GM19438 (cell line): ENCODE results near the gene EIF3M.

Experiments used
- ATAC-seq: cut with Tn5 transposase; IDR thresholded peaks from one replicate; pipeline ENCODE4 v1.9.1; 2021; ENCODE audit warnings: low read depth; ENCODE audit not compliant: unreplicated experiment

EIF3M gene

GRCh38 chr11:32583459-32584271, at the start of gene EIF3M:
Gene EIF3M, plus strand, starts transcription at chr11:32583831. Its CDS starts 57 bp downstream, at chr11:32583888.
- peak; percentile 98 for ATAC-seq

DNA sequence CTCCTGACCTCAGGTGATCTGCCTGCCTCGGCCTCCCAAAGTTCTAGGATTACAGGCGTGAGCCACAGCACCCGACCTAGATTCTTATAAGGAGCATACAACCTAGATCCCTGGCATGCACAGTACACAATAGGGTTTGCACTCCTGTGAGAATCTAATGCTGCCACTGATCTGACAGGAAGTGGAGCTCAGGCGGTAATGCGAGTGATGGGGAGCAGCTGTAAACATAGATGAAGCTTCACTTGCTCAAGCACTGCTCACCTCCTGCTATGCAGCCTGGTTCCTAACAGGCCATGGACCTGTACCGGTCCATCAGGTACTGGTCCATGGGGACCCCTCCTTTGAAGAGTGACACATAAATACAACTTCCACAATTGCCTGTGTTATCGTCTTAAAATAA, 44.8 kb upstream of the EIF3M start:
- no peak for ATAC-seq

DNA sequence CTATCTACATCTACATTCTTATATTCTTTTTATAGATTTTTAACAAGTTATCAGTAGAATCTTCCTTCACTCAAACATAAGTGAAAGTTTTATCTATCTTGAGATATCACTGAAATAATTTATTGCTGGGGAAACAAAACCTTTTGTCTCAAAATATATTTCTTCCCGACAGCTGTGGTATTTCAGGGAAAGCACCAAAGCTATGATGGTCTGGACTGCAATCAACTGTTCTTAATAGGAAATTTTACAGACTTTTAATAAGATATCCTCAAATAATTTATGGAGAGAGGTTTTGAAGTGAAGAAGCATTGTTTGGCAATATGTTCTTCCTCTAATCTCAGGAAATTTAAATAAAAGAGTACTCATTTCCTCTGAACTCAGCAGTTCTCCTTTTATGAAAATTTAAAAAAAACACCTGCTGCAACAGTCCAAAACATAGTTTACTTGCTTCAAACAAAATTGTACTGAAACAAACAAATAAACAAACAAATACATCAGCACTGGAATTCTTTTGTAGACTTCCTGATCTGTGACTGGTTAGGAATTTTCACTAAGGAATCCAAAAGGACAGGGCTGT, 33.9 kb upstream of the EIF3M start:
- ATAC-seq: no peak

DNA sequence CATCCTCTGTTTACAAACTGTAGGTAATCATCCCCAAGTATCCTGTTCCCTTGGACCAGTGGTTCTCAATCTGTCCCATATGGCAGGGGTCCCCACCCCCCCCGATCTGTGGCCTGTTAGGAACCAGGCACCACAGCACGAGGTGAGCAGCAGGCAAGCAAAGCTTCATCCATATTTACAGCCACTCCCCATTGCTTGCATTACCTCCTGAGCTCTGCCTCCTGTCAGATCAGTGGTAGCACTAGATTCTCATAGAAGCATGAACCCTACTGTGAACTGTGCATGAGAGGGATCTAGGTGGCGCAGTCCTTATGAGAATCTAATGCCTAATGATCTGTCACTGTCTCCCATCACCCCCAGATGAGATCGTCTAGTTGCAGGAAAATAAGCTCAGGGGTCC, 33.4 kb upstream of the EIF3M start:
- ATAC-seq: no peak

GRCh38 chr11:32555091-32555490, 28.5 kb upstream of the EIF3M start:
- no peak for ATAC-seq

GRCh38 chr11:32555895-32556294, 27.7 kb upstream of the EIF3M start:
- no peak for ATAC-seq

DNA sequence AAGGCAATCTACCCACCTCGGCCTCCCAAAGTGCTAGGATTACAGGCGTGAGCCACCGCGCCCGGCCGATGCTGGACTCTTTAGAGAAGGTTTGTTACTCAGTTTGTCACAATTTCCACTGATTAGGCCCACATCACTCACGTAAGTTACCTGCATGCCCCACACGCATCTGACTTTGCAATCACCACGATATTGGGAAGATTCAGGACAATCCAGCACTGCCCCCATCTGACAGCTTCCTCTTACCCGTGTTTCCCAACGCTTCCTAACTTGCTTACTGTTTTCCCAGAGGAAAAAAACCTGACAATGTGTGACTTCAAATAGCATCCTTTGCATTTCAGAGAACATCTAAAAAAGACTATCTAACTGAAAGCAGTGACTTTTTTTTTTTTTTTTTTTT, 21.8 kb upstream of the EIF3M start:
- ATAC-seq: no peak

GRCh38 chr11:32562839-32563599, 20.6 kb upstream of the EIF3M start:
- no peak for ATAC-seq

- no peak for ATAC-seq
Measured at GRCh38 chr11:32563600-32563959, 20.1 kb upstream of the EIF3M start.

DNA sequence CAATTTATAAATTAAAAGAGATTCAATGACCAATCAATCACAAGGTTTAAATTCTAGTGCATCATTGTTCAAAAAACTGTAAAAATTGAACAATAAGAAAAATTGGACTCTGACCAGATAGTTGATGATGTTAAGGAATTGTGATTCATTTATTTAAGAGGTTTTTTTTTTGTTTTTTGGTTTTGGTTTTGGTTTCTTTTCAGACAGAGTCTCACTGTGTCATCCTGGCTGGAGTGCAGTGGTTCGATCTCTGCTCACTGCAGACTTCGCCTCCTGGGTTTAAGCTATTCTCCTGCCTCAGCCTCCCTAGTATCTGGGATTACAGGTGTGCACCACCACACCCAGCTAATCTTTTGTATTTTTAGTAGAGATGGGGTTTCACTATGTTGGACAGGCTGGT, 17.1 kb upstream of the EIF3M start:
- ATAC-seq: no peak

DNA sequence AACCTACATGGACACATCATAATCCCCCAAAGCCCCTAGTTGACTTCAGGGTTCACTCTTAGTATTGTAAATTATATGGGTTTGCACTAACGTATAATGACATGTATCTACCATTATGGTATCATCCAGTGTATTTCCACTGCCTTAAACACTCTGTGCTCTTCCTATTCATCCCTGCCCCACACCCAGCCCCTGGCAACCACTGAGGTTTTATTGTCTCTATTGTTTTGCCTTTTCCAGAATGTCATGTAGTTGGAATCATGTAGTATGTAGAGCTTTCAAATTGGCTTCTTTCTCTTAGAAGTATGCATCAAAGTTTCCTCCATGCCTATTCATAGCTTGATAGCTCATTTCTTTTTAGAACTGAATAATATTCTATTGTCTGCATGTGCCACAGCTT, 16.5 kb upstream of the EIF3M start:
- no peak for ATAC-seq

GRCh38 chr11:32569313-32569881, 14.2 kb upstream of the EIF3M start:
- ATAC-seq: no peak

DNA sequence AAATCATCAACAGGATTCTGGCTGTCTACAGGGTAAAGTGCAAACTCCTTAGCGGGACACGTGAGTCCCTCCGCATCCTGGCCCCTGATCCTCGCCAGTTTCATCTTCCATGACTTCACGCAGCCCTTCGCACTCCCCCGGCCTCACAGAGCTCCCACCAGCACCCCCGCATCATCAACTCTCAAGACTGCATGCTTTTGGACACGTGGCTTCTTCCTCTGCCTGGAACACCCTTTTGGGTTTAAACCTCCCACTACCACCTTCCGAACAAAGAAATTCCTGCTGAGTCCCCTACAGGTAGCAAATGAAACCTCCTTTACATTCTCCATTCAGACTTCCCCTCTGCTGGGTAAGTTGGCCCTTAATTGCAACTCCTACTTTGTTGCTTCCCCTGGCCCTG, 12.6 kb upstream of the EIF3M start:
- no peak for ATAC-seq

DNA sequence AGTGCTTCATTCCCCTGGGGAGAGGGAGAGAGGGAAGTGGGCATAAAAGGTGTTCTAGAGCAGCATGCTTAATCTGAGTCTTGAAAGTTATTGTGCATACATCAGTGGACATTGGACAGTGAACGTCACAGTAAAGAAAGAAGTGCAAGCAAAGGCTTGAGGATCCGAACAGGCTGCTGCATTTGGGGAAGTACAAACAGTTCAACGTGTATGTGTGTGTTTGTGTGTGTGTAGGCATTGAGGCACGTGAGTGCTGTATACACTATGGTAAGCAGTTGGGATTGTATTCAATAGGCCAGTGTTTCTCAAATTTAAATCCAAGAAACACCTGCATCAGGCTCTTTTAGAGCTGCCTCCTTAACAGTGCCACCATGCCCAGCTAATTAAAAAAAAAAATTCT, 10.4 kb upstream of the EIF3M start:
- no peak for ATAC-seq

- ATAC-seq: no peak
Measured at GRCh38 chr11:32574421-32574820, 9.2 kb upstream of the EIF3M start.

DNA sequence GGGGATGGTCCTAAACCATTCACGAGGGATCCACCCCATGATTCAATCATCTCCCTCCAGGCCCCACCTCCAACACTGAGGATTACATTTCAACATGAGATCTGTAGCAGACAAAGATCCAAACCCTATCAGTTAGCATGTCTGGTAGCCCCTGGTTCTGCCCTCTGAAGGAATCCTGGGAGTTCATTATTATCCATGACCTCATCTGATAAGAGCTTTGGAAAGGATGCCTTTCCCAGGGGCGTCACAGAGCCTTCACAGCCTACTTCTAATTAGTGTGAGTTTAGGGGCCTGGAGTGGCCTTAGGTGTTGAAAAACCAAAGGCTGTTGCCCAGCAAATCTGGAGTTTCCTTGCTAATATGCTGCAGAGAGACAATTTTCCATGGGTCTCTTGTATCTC, 8.6 kb upstream of the EIF3M start:
- ATAC-seq: no peak

- no peak for ATAC-seq
Measured at GRCh38 chr11:32576456-32576855, 7.2 kb upstream of the EIF3M start.

DNA sequence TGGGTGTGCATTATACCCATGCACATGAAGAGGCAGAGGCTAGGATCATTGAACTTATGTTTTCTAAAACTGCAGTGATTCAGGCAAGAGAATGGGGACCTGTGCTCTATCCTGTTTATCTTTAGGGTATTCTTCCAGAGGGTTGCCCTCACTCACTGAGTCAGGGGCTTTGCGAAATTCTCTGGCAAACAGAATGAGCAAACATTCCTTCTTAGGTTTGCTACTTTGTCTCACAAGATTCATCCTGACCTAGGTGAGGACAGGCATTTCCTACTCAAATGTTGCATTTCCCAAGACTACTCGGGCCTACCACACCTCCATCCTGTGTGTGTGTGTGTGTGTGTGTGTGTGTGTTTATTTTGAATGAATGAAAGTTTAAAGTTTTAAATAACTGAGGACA, 2.7 kb upstream of the EIF3M start:
- no peak for ATAC-seq

DNA sequence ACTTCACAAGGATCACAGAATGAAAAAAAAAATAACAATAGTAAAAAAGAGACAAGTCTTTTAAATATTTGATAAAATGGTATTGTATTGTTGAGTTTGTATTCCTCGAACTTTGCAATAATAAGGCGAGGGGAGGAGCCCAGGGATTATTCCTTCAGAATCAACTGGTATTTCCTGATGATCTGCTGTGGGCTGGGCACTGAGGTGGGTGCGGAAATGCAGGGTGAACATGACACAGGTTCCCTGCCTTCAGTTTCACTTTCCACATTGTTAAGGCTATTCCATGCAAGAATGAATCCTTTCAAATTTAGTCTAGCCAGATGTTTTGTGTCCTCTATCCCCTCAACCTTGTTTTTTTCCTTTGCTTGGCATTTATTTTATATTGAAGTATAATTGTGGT, 2.1 kb upstream of the EIF3M start:
- ATAC-seq: no peak

- no peak for ATAC-seq
Measured at GRCh38 chr11:32584921-32585320, 1.3 kb downstream of the EIF3M start.

GRCh38 chr11:32586576-32587190, 3.1 kb downstream of the EIF3M start:
- no peak for ATAC-seq
